ENCODE measurements around the gene PRICKLE3. TPM values are rescaled to one million over a fixed set of nuclear protein-coding genes. Genes with fewer than 3 reads are reported as not detected.

The PRICKLE3 gene
- total RNA-seq, 2 donors from 2014 or later: 16.7 to 25.5 TPM

DNA sequence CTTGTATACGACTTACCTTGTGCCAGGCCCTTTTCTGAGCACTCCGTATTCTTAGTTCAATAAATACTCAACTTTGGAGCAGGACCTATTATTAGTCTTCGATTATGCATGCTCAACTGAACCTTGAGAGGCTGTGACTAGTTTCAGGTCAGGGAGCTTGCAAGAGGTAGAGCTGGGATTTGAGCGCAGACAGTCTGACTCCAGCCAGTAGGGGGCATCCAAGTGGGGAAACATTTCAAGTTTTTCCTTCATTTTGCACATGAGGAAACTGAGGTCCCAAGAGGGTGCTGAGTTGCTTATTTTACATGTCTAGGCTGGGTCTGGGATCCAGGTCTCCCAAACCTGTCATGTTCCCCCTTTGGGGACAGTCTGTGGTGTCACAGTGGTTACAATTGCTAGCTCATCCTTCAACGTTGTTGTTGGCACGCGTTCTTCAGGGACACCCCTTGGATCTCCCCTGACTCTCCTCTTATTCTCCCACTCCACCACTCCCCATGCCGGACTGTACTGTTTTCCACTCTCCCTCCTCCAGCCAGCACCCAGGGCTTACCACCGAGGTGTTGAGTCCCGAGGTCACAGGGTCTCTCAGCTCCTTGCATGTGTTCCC lies 6.7 kb upstream of the PRICKLE3 start:
- Histone ChIP-seq H3K27ac (no peak overlapping the region), H3K9me3 (no peaks in the 10 kb centered on the region), H3K36me3 (no peaks in the 10 kb centered on the region), H3K4me3 (no peak overlapping the region), H3K9ac (ENCODE audit: low read depth in 2 of 2, low read length in 2 of 2) (no peak overlapping the region), H3K4me1 (no peaks in the 10 kb centered on the region), H3K27me3 (no peaks in the 10 kb centered on the region)
- DNase-seq: peak; percentile 56
- intact Hi-C loops (cut with DNase I): no loop called here
- peak; percentile 52 for TF ChIP-seq CTCF (IDR thresholded peaks at IDR 0.05)

DNA sequence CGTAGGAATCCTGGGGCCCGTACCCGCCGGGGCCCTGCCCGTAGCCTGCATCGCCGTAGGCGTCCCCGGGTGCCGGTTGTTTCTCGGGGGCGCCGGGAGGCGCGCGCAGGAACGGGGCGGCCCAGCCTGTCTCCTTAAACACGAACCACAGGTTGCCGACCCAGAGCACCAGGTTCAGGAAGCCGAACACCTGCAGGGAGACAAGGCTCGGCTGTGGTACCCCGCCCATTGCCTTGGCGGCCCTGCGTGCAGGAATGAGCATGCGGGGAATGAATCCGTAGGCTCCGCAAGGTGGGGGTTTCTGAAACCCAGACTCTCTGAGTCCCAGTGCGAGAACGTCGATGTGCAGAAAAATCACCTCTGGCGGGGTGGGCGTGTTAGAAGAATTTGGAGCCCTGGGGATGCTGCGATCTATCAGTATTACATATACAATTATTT lies 5.4 kb upstream of the PRICKLE3 start:
- peak overlapping the region; percentile 57 for H3K4me3 ChIP-seq
- intact Hi-C loops (cut with DNase I): no loop called here
- no peaks in the 10 kb centered on the region for H3K27me3 ChIP-seq
- H3K9ac ChIP-seq (ENCODE audit: low read depth in 2 of 2, low read length in 2 of 2): peak overlapping the region; percentile 65 to 74
- no peaks in the 10 kb centered on the region for H3K36me3 ChIP-seq
- H3K27ac ChIP-seq: peak overlapping the region; percentile 86
- no peak for DNase-seq
- TF ChIP-seq CTCF (IDR thresholded peaks at IDR 0.05): no peak
- H3K9me3 ChIP-seq: no peaks in the 10 kb centered on the region
- no peaks in the 10 kb centered on the region for H3K4me1 ChIP-seq

DNA sequence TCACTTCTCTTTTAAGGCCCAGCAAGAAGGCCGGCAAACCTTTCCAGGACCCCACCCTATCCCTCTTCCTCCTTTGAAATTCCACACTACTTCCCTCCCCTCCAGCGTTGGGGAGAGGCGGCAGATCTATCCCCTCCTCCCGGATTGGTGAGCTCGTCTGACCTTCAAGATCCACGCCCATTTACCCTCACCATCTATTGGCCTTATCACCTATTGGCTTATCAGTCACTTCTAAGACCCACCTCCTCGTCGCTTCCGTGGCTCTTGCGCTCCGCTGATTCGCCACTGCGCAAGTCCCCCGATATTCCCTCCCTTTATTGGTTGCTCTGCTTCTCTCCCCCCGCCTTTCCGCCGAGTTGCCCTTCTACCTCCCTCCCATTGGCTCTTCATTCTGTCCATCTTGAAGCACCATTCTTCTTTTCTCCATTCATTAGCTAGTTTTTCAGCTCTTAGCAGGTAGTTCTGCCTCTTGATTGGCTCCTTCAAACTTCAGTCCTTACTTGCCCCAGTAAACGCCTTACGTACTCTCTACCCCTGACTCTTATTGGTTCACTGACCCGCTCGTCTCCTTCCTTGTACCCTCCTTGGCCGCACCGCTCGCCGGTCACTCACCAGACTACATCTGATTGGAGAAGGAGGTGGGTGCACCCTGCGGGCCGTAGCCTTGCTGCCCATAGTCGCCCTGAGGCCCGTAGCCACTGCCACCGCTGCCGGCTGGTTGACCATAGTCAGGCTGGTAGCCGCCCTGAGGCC lies 4.8 kb upstream of the PRICKLE3 start:
- no peak for TF ChIP-seq CTCF (IDR thresholded peaks at IDR 0.05)
- no peaks in the 10 kb centered on the region for H3K4me1 ChIP-seq
- intact Hi-C loops (cut with DNase I): no loop called here
- DNase-seq: peak; percentile 92
- H3K4me3 ChIP-seq: peak overlapping the region; percentile 57
- peak overlapping the region; percentile 86 for H3K27ac ChIP-seq
- no peaks in the 10 kb centered on the region for H3K9me3 ChIP-seq
- H3K9ac ChIP-seq (ENCODE audit: low read depth in 2 of 2, low read length in 2 of 2): peak overlapping the region; percentile 65 to 74
- H3K27me3 ChIP-seq: no peaks in the 10 kb centered on the region
- H3K36me3 ChIP-seq: no peaks in the 10 kb centered on the region

DNA sequence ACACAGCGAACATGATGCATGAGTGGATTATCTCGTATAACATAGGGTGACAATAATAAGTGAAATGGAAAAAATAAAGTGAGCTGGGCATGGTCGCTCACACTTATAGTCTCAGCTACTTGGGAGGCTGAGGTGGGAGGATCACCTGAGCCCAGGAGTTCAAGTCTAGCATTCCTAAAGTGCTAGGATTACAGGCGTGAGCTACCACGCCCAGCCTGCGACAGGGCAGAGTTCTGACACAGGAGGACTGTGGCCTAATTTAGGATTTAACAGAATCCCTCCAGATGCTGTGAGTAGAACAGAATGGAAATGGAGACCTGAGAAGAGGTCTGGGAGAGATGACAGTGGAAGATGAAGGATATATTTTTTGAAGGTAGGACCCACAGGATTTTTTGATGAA lies 3.4 kb upstream of the PRICKLE3 start:
- H3K4me3 ChIP-seq: peak overlapping the region; percentile 35
- peak overlapping the region; percentile 75 for H3K27ac ChIP-seq
- H3K27me3 ChIP-seq: no peaks in the 10 kb centered on the region
- intact Hi-C loops (cut with DNase I): no loop called here
- no peaks in the 10 kb centered on the region for H3K36me3 ChIP-seq
- no peaks in the 10 kb centered on the region for H3K4me1 ChIP-seq
- DNase-seq: no peak
- no peaks in the 10 kb centered on the region for H3K9me3 ChIP-seq
- TF ChIP-seq CTCF (IDR thresholded peaks at IDR 0.05): no peak
- H3K9ac ChIP-seq (ENCODE audit: low read depth in 2 of 2, low read length in 2 of 2): peak overlapping the region in 1 of 2 donors; percentile 9

DNA sequence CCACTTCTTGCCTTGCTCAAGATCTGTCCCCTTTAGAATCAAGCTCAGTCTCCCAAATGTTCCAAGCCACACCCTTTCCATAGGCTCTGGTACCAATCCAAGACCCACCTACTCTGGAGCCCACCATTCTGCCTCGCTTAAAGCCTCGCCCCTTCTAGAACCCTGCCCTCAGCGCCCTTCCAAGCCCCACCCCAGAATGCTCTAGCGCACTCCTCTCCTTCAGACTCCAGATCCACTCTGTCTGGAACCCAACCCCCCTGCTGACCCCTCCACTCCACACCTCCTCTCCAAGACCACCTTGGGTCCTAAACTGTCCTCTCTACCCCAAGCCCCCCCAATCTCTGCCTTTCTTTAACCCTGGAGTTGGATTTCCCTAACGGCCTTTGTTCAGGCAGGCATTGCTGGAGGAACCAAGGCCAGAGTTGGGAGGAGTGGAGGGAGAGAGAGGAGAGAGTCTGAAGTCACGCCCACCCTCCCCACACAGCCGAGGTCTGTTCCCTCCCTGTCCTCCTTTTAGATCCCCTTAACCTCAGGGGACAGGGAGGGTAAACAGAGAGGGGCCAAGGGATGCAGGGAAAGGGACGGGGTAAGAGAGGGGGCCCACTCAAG lies 2.4 kb upstream of the PRICKLE3 start:
- Histone ChIP-seq H3K9ac (ENCODE audit: low read depth in 2 of 2, low read length in 2 of 2) (no peak overlapping the region), H3K27ac (no peak overlapping the region), H3K4me3 (no peak overlapping the region), H3K4me1 (no peaks in the 10 kb centered on the region), H3K36me3 (no peaks in the 10 kb centered on the region), H3K9me3 (no peaks in the 10 kb centered on the region), H3K27me3 (no peaks in the 10 kb centered on the region)
- no peak for TF ChIP-seq CTCF (IDR thresholded peaks at IDR 0.05)
- DNase-seq: no peak
- intact Hi-C loops (cut with DNase I): no loop called here

Measured in colonic mucosa (tissue), 4 donors.